HepG2 (cell line): ENCODE results near the gene UGT1A8. TPM values are rescaled to one million over a fixed set of nuclear protein-coding genes. Genes with fewer than 3 reads are reported as not detected.

ENCODE experiments used
- ATAC-seq: fragments of 200-7000 bp; cut with Tn5 transposase; 3 replicates; pipeline ENCODE4 v1.9.1; 2020; ENCODE audit warnings: mild to moderate bottlenecking, moderate library complexity
- BruUV-seq: library from RNA; stranded (reverse); fragments of 400-500 nt; replicated peaks from 2 replicates; lab custom pipeline; 2021; lab: Mats Ljungman, UMichigan
- CTCF ChIA-PET: fragments of 300-600 bp; formaldehyde crosslinking; extraction: SDS; loops from one replicate; lab custom pipeline; 2021; ENCODE audit warnings: low total read pairs, inconsistent platforms, low intra/inter-chr PET ratio; lab: Yijun Ruan, JAX
- POLR2A ChIA-PET: fragments of 350-600 bp; sonication (Branson Sonifier 250); formaldehyde crosslinking; loops from one replicate; lab custom pipeline; 2020; ENCODE audit warnings: antibody characterized with exemption, inconsistent platforms; lab: Yijun Ruan, JAX
- DNase-seq: peaks from one replicate; pipeline ENCODE4 v3.0.0-alpha.2; 2015; ENCODE audit warnings: low spot score
- FAIRE-seq: peaks from 3 replicates; lab custom pipeline; 2011; peaks lifted over from hg19 to GRCh38; lab: Jason Lieb, UNC
- H2AFZ ChIP-seq: one replicate; pipeline ENCODE4 v1.6.1; 2011; ENCODE audit warnings: low read length, inconsistent platforms
- H3K27ac ChIP-seq: fragments of 300-600 bp; 3 replicates; pipeline ENCODE4 v1.8.0; 2011; ENCODE audit warnings: mixed run types, mild to moderate bottlenecking, mixed read lengths, low read length, inconsistent platforms; ENCODE audit not compliant: insufficient read depth; ENCODE audit errors: extremely low read length
- H3K27me3 ChIP-seq, 2 experiments: fragments of 200-600 bp in 1 of 2; 2 replicates in 1 of 2; 3 replicates in 1 of 2; pipeline versions ENCODE4 v1.6.0 to v1.8.0; 2011; ENCODE audit warnings: low read length in 2 of 2, mild to moderate bottlenecking in 2 of 2, moderate library complexity in 2 of 2, inconsistent platforms in 1 of 2; ENCODE audit not compliant: insufficient read depth in 2 of 2, control insufficient read depth in 1 of 2
- H3K36me3 ChIP-seq, 2 experiments: fragments of 200-600 bp in 1 of 2; replicated peaks in 1 of 2; 2 replicates in 1 of 2; 3 replicates in 1 of 2; pipeline versions ENCODE4 v1.5.1 to v1.8.0; 2011; ENCODE audit warnings: low read length in 2 of 2, inconsistent platforms in 1 of 2; ENCODE audit not compliant: insufficient read depth in 2 of 2, control insufficient read depth in 1 of 2
- H3K4me1 ChIP-seq: 2 replicates; pipeline ENCODE4 v1.5.1; 2012; ENCODE audit warnings: low read length, inconsistent platforms; ENCODE audit not compliant: insufficient read depth
- H3K4me2 ChIP-seq: 2 replicates; pipeline ENCODE4 v1.6.0; 2011; ENCODE audit warnings: low read depth, low read length, inconsistent platforms
- H3K4me3 ChIP-seq, 3 experiments: fragments of 200-600 bp in 1 of 3; sonication (generic), shearing (Covaris generic) in 1 of 3; replicated peaks in 1 of 3; 2 replicates each; pipeline ENCODE4 v1.5.1; 2011 to 2016; ENCODE audit warnings: low read length in 3 of 3, inconsistent platforms in 2 of 3, low read depth in 2 of 3, mild to moderate bottlenecking in 2 of 3, control low read depth in 1 of 3, mixed read lengths in 1 of 3; ENCODE audit not compliant: insufficient read depth in 1 of 3
- H3K79me2 ChIP-seq: one replicate; pipeline ENCODE4 v1.6.1; 2011; ENCODE audit warnings: low read length, inconsistent platforms; ENCODE audit not compliant: insufficient read depth
- H3K9ac ChIP-seq: 2 replicates; pipeline ENCODE4 v1.6.0; 2011; ENCODE audit warnings: mild to moderate bottlenecking, low read depth, low read length, inconsistent platforms; ENCODE audit not compliant: insufficient read depth
- H3K9me3 ChIP-seq: 2 replicates; pipeline ENCODE4 v1.5.1; 2012; ENCODE audit warnings: mild to moderate bottlenecking, low read length
- H4K20me1 ChIP-seq: 2 replicates; pipeline ENCODE4 v1.6.0; 2011; ENCODE audit warnings: inconsistent platforms, mild to moderate bottlenecking, low read length, moderate library complexity; ENCODE audit not compliant: insufficient read depth
- BHLHE40 ChIP-seq: IDR thresholded peaks from 2 replicates; pipeline ENCODE4 v1.6.1; 2011; ENCODE audit warnings: low read length, improper control_type of control experiment
- FOXP1 ChIP-seq, 2 experiments: fragments of 450-650 bp in 1 of 2; IDR thresholded peaks; 2 replicates each; pipeline ENCODE4 v1.6.1; 2017 to 2018; ENCODE audit warnings: antibody characterized with exemption in 1 of 2
- MEF2D ChIP-seq: sonication (generic); formaldehyde crosslinking; IDR thresholded peaks from 2 replicates; pipeline ENCODE4 v1.5.1; 2020; ENCODE audit warnings: mild to moderate bottlenecking, missing genetic modification reagents
- MYNN ChIP-seq: sonication (generic); formaldehyde crosslinking; IDR thresholded peaks from 2 replicates; pipeline ENCODE4 v1.4.0; 2020; ENCODE audit warnings: mild to moderate bottlenecking, low read depth, missing genetic modification reagents
- ONECUT2 ChIP-seq: sonication (generic); formaldehyde crosslinking; IDR thresholded peaks from 2 replicates; pipeline ENCODE4 v1.4.0; 2020; ENCODE audit warnings: missing genetic modification reagents
- POGZ ChIP-seq: sonication (generic); formaldehyde crosslinking; IDR thresholded peaks from 2 replicates; pipeline ENCODE4 v1.4.0; 2020; ENCODE audit warnings: mild to moderate bottlenecking, missing genetic modification reagents
- SP4 ChIP-seq: sonication (generic); formaldehyde crosslinking; IDR thresholded peaks from 2 replicates; pipeline ENCODE4 v1.8.1; 2023; ENCODE audit warnings: mild to moderate bottlenecking, missing genetic modification reagents
- UBTF ChIP-seq: sonication (generic); formaldehyde crosslinking; IDR thresholded peaks from 2 replicates; pipeline ENCODE4 v1.4.0; 2020; ENCODE audit warnings: mild to moderate bottlenecking, missing genetic modification reagents
- ZBTB20 ChIP-seq: sonication (generic); formaldehyde crosslinking; IDR thresholded peaks from 2 replicates; pipeline ENCODE4 v1.8.1; 2023; ENCODE audit warnings: missing genetic modification reagents, low read depth, mild to moderate bottlenecking, borderline replicate concordance
- ZBTB38 ChIP-seq: sonication (generic); formaldehyde crosslinking; IDR thresholded peaks from 2 replicates; pipeline ENCODE4 v1.5.1; 2020; ENCODE audit warnings: mild to moderate bottlenecking, missing genetic modification reagents
- ZFP82 ChIP-seq: sonication (generic); formaldehyde crosslinking; IDR thresholded peaks from 2 replicates; pipeline ENCODE4 v1.5.1; 2020; ENCODE audit warnings: mild to moderate bottlenecking, missing genetic modification reagents, borderline replicate concordance
- ZNF660 ChIP-seq: sonication (generic); formaldehyde crosslinking; IDR thresholded peaks from 2 replicates; pipeline ENCODE4 v1.5.1; 2020; ENCODE audit warnings: mild to moderate bottlenecking, low read depth, missing genetic modification reagents, borderline replicate concordance
- ZNF687 ChIP-seq: sonication (generic); formaldehyde crosslinking; IDR thresholded peaks from 2 replicates; pipeline ENCODE4 v1.5.1; 2020; ENCODE audit warnings: mild to moderate bottlenecking, missing genetic modification reagents, moderate library complexity
- ZNF777 ChIP-seq: sonication (generic); formaldehyde crosslinking; IDR thresholded peaks from 2 replicates; pipeline ENCODE4 v1.4.0; 2020; ENCODE audit warnings: missing genetic modification reagents
- WGBS: methylation state at CpG from one replicate; pipeline ENCODE4 v1.1.6; 2017; ENCODE audit warnings: low lambda C conversion rate; 5-methylcytosine and 5-hydroxymethylcytosine counted together
- in situ Hi-C: cut with HindIII; loops from 2 replicates; pipeline ENCODE4 v1.10.0; 2017; ENCODE audit warnings: low pct_unique_long_range_greater_than_20kb; ENCODE audit not compliant: extremely low pct_ligation_motif_present
- intact Hi-C: fragments of 100-400 bp; cut with micrococcal nuclease; formaldehyde crosslinking; loops from one replicate; pipeline ENCODE4 v1.10.0; 2022; ENCODE audit not compliant: unreplicated experiment
- polyA plus RNA-seq, 8 experiments: library from polyadenylated mRNA; depleted of rRNA in 3 of 8; stranded (reverse) in 7 of 8; unstranded in 1 of 8; fragments of >200 nt; fragmentation: Illumina TruSeq in 4 of 8; extraction: Trizol in 4 of 8; gene quantifications; 2 replicates each; pipeline versions ENCODE4 v1.2.1 to v1.2.3, GENCODE V29; 2011 to 2016; ENCODE audit warnings: low read depth in 4 of 8, missing spikeins in 1 of 8, mixed read lengths in 1 of 8; ENCODE audit not compliant: insufficient read depth in 1 of 8
- total RNA-seq, 5 experiments: library from RNA; depleted of rRNA; stranded (reverse); fragments of >200 nt; fragmentation: Illumina TruSeq; extraction: Trizol; gene quantifications; 2 replicates each; pipeline ENCODE4 v1.2.3, GENCODE V29; 2016; ENCODE audit warnings: low read depth in 1 of 5
- TF ChIP-seq, protein P1 (sequence below): sonication (generic); formaldehyde crosslinking; IDR thresholded peaks from 2 replicates; pipeline ENCODE4 v1.8.1; 2022; ENCODE audit warnings: low read depth, mild to moderate bottlenecking, missing genetic modification reagents

Gene UGT1A8
- total and polyA plus RNA-seq, 2 of the 13 experiments (the other 11 are each of a cell fraction or from before 2014, with no cell fraction given), result not detected

- TF ChIP-seq UBTF, result no peak
- no peak for TF ChIP-seq SP4 (CRISPR knock-in tag)
- TF ChIP-seq FOXP1 (IDR thresholded peaks at IDR 0.05), result no peak
- TF ChIP-seq FOXP1 (CRISPR knock-in tag; IDR thresholded peaks at IDR 0.05), result 0 out of 2 replicates have a peak, but pooled peaks have one; percentile 4
- TF ChIP-seq ZFP82, result no peak
Measured at GRCh38 chr2:233758849-233759248, 141.4 kb downstream of the UGT1A8 start (continued).

DNA sequence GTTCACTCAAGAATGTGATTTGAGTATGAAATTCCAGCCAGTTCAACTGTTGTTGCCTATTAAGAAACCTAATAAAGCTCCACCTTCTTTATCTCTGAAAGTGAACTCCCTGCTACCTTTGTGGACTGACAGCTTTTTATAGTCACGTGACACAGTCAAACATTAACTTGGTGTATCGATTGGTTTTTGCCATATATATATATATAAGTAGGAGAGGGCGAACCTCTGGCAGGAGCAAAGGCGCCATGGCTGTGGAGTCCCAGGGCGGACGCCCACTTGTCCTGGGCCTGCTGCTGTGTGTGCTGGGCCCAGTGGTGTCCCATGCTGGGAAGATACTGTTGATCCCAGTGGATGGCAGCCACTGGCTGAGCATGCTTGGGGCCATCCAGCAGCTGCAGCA, 142.6 kb downstream of the UGT1A8 start, which contains the start of gene UGT1A1:
TSS of gene UGT1A1 (plus strand) at position 228 of the 400 bp plus-strand sequence. CDS start at position 246, 18 bp downstream.
- no peak within 1 kb of the TSS for H3K9ac ChIP-seq
- H3K4me1 ChIP-seq, result peaks cover 46% of the 10 kb centered on the region
- H3K27me3 ChIP-seq, result peaks cover 9 to 74% of the 10 kb centered on the region in 2 experiments; a peak in 3 of 5 replicates
- in situ Hi-C loops (no loop called here), intact Hi-C loops (no loop called here)
- no peak within 1 kb of the TSS for H3K4me3 ChIP-seq
- DNase-seq (peak; percentile 30), ATAC-seq (peak; percentile 13; the same call in 1 of the 3 replicates), FAIRE-seq (no peak)
- no peaks in the 10 kb centered on the region for H3K36me3 ChIP-seq
- no peak within 1 kb of the TSS for H3K27ac ChIP-seq
- no peaks in the 10 kb centered on the region for H3K79me2 ChIP-seq
- no peaks in the 10 kb centered on the region for H4K20me1 ChIP-seq
- WGBS, result 62% methylated on average over 6 of the region's 6 CpGs
- H2AFZ ChIP-seq, result no peak within 1 kb of the TSS
- ChIA-PET POLR2A (no interaction called here), CTCF (no interaction called here)
- no peaks in the 10 kb centered on the region for H3K9me3 ChIP-seq
- H3K4me2 ChIP-seq, result no peak within 1 kb of the TSS
- no TSS peak for BruUV-seq
- TF ChIP-seq BHLHE40, result 0 out of 2 replicates have a peak, but pooled peaks have one; percentile 16
- peak; percentile 34; the same call in 1 of the 2 replicates for TF ChIP-seq ZBTB20 (CRISPR knock-in tag)
- TF ChIP-seq ZNF687, result peak; percentile 27; the same call in 1 of the 2 replicates
- TF ChIP-seq ONECUT2, result peak; percentile 78
- TF ChIP-seq ZNF777 (CRISPR knock-in tag), result no peak
- TF ChIP-seq ZBTB38, result peak; percentile 34; the same call in 1 of the 2 replicates
- TF ChIP-seq, protein P1, sequence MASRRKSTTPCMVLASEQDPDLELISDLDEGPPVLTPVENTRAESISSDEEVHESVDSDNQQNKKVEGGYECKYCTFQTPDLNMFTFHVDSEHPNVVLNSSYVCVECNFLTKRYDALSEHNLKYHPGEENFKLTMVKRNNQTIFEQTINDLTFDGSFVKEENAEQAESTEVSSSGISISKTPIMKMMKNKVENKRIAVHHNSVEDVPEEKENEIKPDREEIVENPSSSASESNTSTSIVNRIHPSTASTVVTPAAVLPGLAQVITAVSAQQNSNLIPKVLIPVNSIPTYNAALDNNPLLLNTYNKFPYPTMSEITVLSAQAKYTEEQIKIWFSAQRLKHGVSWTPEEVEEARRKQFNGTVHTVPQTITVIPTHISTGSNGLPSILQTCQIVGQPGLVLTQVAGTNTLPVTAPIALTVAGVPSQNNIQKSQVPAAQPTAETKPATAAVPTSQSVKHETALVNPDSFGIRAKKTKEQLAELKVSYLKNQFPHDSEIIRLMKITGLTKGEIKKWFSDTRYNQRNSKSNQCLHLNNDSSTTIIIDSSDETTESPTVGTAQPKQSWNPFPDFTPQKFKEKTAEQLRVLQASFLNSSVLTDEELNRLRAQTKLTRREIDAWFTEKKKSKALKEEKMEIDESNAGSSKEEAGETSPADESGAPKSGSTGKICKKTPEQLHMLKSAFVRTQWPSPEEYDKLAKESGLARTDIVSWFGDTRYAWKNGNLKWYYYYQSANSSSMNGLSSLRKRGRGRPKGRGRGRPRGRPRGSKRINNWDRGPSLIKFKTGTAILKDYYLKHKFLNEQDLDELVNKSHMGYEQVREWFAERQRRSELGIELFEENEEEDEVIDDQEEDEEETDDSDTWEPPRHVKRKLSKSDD (CRISPR knock-in tag), result no peak
- TF ChIP-seq POGZ (CRISPR knock-in tag), result no peak
- TF ChIP-seq MEF2D, result 0 out of 2 replicates have a peak, but pooled peaks have one; percentile 21
- no peak for TF ChIP-seq MYNN (CRISPR knock-in tag)
- TF ChIP-seq ZNF660 (CRISPR knock-in tag), result no peak
